ENCODE results near the gene HAUS7. TPM values are rescaled to one million over a fixed set of nuclear protein-coding genes. Genes with fewer than 3 reads are reported as not detected.

HAUS7 gene
- polyA plus RNA-seq, 1 donor (not counting 4 experiments of a cell fraction or from before 2014, with no cell fraction given) = 13.8 TPM

- dilution Hi-C loops (cut with MboI; ENCODE audit: extremely low pct_ligation_motif_present, low sequenced_read_pairs) = no loop called here
- TF ChIP-seq CTCF (optimal IDR thresholded peaks at IDR 0.05 in 1 of 3, IDR thresholded peaks at IDR 0.05 in 1 of 3, conservative IDR thresholded peaks at IDR 0.05 in 1 of 3; ENCODE audit: extremely low read depth in 1 of 3, insufficient read depth in 2 of 3, low read length in 3 of 3) = no peak
- no peak for TF ChIP-seq EZH2 (IDR thresholded peaks at IDR 0.05; ENCODE audit: low read length)
Observed at GRCh38 chrX:153457827-153458466, 12.4 kb downstream of the HAUS7 start.

GRCh38 chrX:153457136-153457825, 13.1 kb downstream of the HAUS7 start:
- Histone ChIP-seq H3K9me1 (ENCODE audit: control insufficient read depth, extremely low read depth, insufficient read depth, low read length) (no peaks in the 10 kb centered on the region), H2AFZ (ENCODE audit: control insufficient read depth, low read length) (no peak overlapping the region), H3K36me3 (ENCODE audit: control insufficient read depth in 2 of 2, extremely low read depth in 1 of 2, insufficient read depth in 2 of 2, low read length in 2 of 2) (peaks cover 0 to 3% of the 10 kb centered on the region in 2 experiments), H3K27me3 (ENCODE audit: control insufficient read depth, extremely low read depth, insufficient read depth, low read length) (no peaks in the 10 kb centered on the region), H3K4me3 (ENCODE audit: control insufficient read depth in 2 of 3, extremely low read depth in 1 of 3, insufficient read depth in 2 of 3, low read depth in 1 of 3, low read length in 3 of 3) (no peak overlapping the region), H3K9ac (ENCODE audit: control insufficient read depth, extremely low read depth, insufficient read depth, low read length) (no peak overlapping the region), H3K27ac (ENCODE audit: control insufficient read depth, insufficient read depth, low read length) (no peak overlapping the region), H3K9me3 (ENCODE audit: control insufficient read depth, low read depth, low read length) (no peaks in the 10 kb centered on the region), H3K4me1 (ENCODE audit: control insufficient read depth, extremely low read depth, insufficient read depth, low read length) (peaks cover 2% of the 10 kb centered on the region), H3K79me2 (ENCODE audit: control insufficient read depth, insufficient read depth, low read length) (no peaks in the 10 kb centered on the region), H4K20me1 (ENCODE audit: control insufficient read depth, extremely low read depth, insufficient read depth, low read length) (no peaks in the 10 kb centered on the region), H3K4me2 (ENCODE audit: control insufficient read depth, extremely low read depth, insufficient read depth, low read depth, low read length) (no peak overlapping the region)
- dilution Hi-C loops (cut with MboI; ENCODE audit: extremely low pct_ligation_motif_present, low sequenced_read_pairs) = no loop called here
- FAIRE-seq = no peak
- DNase-seq (ENCODE audit: low read depth, low spot score) = no peak
- no peak for TF ChIP-seq CTCF (optimal IDR thresholded peaks at IDR 0.05 in 1 of 3, IDR thresholded peaks at IDR 0.05 in 1 of 3, conservative IDR thresholded peaks at IDR 0.05 in 1 of 3; ENCODE audit: extremely low read depth in 1 of 3, insufficient read depth in 2 of 3, low read length in 3 of 3)
- TF ChIP-seq EZH2 (IDR thresholded peaks at IDR 0.05; ENCODE audit: low read length) = no peak

More at GRCh38 chrX:153457827-153458466, 12.4 kb downstream of the HAUS7 start:
- Histone ChIP-seq H3K27ac (ENCODE audit: control insufficient read depth, insufficient read depth, low read length) (no peak overlapping the region), H3K9me3 (ENCODE audit: control insufficient read depth, low read depth, low read length) (no peaks in the 10 kb centered on the region), H3K4me1 (ENCODE audit: control insufficient read depth, extremely low read depth, insufficient read depth, low read length) (peaks cover 2% of the 10 kb centered on the region), H3K9me1 (ENCODE audit: control insufficient read depth, extremely low read depth, insufficient read depth, low read length) (no peaks in the 10 kb centered on the region), H3K9ac (ENCODE audit: control insufficient read depth, extremely low read depth, insufficient read depth, low read length) (no peak overlapping the region), H4K20me1 (ENCODE audit: control insufficient read depth, extremely low read depth, insufficient read depth, low read length) (no peaks in the 10 kb centered on the region), H3K4me2 (ENCODE audit: control insufficient read depth, extremely low read depth, insufficient read depth, low read depth, low read length) (no peak overlapping the region), H3K36me3 (ENCODE audit: control insufficient read depth in 2 of 2, extremely low read depth in 1 of 2, insufficient read depth in 2 of 2, low read length in 2 of 2) (peaks cover 0 to 3% of the 10 kb centered on the region in 2 experiments), H3K4me3 (ENCODE audit: control insufficient read depth in 2 of 3, extremely low read depth in 1 of 3, insufficient read depth in 2 of 3, low read depth in 1 of 3, low read length in 3 of 3) (no peak overlapping the region), H2AFZ (ENCODE audit: control insufficient read depth, low read length) (no peak overlapping the region), H3K79me2 (ENCODE audit: control insufficient read depth, insufficient read depth, low read length) (no peaks in the 10 kb centered on the region), H3K27me3 (ENCODE audit: control insufficient read depth, extremely low read depth, insufficient read depth, low read length) (no peaks in the 10 kb centered on the region)
- DNase-seq (ENCODE audit: low read depth, low spot score) = no peak
- no peak for FAIRE-seq

All from keratinocyte (primary cell).